Activated CD4-positive, alpha-beta T cell treated with anti-CD3 and anti-CD28 coated beads for 4 hours (primary cell): ENCODE data around the gene MAP3K20.
"Not testable (repeated sequence)": the region's sequence is repeated elsewhere in the genome, so short reads cannot be mapped to it uniquely, and the experiment has no call there.

Experiments used
- DNase-seq, 2 donors: peaks; one replicate each; pipeline ENCODE4 v3.0.0-alpha.2; 2020

Gene MAP3K20

GRCh38 chr2:173239644-173240043 lies 164.0 kb downstream of the MAP3K20 start:
- no peak for DNase-seq

DNA sequence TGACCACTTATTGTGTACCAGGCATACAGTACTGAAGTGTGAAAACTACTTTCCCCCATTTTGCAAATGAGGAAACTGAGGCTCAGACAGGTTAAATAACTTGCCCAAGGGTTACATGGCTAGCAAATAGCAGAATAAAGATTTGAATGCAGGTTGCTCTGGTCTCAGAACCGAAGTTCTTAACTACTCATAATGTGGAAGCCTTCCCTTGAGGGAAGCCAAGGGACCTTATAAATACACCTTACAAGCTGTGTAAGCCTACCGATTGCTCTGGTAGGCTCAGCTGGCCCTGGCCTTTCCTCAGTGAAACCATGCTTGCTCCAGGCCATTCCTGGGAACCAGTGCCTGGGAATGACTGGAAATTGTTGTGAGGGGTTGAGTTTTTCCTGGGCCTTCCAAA lies 164.4 kb downstream of the MAP3K20 start:
- no peak for DNase-seq

GRCh38 chr2:173241643-173242042 lies 166.0 kb downstream of the MAP3K20 start:
- DNase-seq: no peak

GRCh38 chr2:173247156-173247555 lies 171.5 kb downstream of the MAP3K20 start:
- no peak for DNase-seq

- DNase-seq: no peak
Observed at GRCh38 chr2:173248381-173248780, 172.7 kb downstream of the MAP3K20 start.

GRCh38 chr2:173249661-173250641 lies 174.3 kb downstream of the MAP3K20 start:
- no peak for DNase-seq

GRCh38 chr2:173251225-173251624 lies 175.6 kb downstream of the MAP3K20 start:
- DNase-seq: no peak

DNA sequence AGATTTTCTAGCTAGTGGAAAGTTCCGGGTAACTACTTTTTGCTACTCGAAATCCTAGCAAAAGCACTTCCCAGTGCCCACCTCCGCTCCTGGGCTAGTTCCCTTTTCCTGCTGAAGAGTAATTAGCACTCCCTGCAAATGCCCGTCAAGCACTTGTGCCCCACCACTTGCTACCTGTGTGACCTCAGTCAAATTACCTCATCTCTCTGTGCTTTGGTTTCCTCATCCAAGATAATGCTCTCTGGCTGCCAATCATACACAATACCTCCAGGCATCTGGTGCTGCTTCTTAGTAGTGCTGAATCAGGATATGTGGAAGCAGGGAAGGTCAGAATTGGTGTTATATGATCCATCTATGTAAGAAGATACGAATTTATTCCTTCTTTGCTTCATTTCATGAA lies 176.9 kb downstream of the MAP3K20 start:
- no peak for DNase-seq

GRCh38 chr2:173254659-173255058 lies 179.0 kb downstream of the MAP3K20 start:
- no peak for DNase-seq

GRCh38 chr2:173258701-173259100 lies 183.1 kb downstream of the MAP3K20 start:
- DNase-seq: no peak

DNA sequence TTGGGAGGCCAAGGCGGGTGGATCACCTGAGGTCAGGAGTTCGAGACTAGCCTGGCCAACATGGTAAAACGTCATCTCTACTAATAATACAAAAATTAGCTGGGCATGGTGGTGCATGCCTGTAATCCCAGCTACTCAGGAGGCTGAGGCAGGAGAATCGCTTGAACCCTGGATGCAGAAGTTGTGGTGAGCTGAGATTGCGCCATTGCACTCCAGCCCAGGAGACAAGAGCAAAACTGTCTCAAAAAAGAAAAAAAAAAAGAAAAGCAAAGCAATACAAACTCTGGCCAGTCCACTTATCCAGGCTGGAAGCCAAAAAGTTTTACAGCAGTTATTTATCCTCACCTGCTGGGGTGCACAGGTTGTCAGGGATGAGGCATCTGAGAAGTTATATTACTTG lies 186.7 kb downstream of the MAP3K20 start:
- DNase-seq: not testable (repeated sequence)

DNA sequence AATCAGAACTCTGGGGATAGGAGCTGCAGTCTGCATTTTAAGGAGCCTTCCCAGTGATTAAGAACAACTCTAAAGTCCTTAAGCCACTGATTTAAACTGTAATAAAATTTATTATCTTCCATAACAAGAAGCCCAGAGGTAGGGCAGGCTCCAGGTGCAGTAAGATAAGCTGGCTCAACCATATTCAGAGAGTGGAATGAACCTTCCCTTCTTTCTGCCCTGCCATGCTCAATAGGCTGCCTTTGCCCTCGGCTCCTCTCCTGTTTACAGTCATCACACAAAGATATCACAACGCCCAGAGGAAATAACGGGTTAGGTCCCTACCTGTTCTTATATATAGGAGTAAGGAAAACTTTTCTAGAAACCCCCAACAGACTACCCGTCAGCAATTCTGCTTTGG lies 188.5 kb downstream of the MAP3K20 start:
- no peak for DNase-seq

DNA sequence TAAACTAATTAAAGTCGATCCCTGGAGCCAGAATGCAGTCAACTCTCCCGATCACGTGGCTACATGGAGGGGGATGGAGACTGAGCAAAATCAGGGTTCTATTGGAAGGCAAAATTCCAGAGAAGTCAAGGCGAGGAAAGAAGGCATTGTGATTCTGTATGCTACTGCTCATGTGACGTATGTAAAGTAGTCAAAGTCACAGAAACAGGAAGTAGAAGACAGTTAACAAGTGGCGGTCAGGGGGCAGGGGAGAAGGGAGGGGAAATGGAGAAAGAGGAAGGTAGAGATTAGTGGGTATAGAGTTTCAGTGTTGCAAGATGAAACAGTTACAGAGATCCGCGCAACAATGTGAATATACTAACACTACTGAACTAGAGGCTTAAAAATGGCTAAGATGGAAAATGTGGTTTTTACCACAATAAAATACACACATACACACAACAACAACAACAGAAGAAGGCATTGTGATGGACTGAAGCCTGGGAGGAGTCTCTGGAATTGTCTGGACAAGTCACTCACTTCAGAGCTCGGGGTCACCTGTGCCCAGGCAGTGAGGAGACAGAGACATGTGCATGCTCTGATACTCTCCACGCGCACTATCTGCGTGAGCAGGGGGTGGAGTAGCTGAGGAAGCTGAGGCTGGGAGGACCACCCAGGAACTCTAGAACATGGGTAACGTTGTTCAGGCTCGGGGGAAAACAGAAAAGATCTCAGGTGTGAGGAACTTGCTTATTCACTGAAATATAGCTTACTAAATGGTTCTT lies 189.1 kb downstream of the MAP3K20 start:
- DNase-seq: no peak

- DNase-seq: no peak
Observed at GRCh38 chr2:173271135-173271534, 195.5 kb downstream of the MAP3K20 start.

DNA sequence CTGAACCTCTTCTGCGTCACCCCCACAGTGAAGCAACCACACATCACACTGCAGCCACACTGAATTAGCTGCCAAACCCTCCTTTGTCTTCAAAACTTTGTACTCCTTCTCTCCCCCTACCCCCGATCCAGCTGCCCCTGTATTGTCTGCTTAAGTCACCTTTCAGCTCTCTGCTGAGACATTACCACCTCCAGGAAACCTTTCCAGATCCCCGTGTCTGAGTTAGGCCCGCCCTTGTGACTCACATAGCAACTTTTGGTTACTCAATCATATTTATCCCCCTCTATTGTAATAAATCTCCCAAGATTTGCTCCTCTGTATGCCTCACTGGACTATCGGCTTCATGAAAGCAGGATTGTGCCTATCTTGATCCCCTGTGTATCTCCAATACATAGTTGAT lies 196.2 kb downstream of the MAP3K20 start:
- DNase-seq: no peak

- no peak for DNase-seq
Observed at GRCh38 chr2:173272849-173273248, 197.2 kb downstream of the MAP3K20 start.

GRCh38 chr2:173278794-173279526 lies 203.3 kb downstream of the MAP3K20 start:
- DNase-seq: no peak

- DNase-seq: no peak
Observed at GRCh38 chr2:173279527-173279868, 203.9 kb downstream of the MAP3K20 start.

DNA sequence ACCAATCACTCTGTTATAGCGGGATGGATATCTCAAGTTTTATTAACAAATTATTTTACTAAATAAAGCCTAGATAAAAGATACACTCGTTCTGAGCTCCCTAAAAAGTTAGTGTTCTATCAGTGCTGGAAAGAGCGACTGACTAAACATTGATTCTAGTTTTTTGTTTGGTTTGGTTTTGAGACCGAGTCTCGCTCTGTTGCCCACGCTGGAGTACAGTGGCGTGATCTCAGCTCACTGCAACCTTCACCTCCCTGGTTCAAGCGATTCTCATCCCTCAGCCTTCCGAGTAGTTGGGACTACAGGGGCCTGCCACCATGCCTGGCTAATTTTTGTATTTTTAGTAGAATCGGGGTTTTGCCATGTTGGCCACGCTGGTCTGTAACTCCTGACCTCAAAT lies 205.2 kb downstream of the MAP3K20 start:
- no peak for DNase-seq

- DNase-seq: not testable (repeated sequence)
Observed at GRCh38 chr2:173281898-173282297, 206.3 kb downstream of the MAP3K20 start.

- DNase-seq: no peak
Observed at GRCh38 chr2:173282795-173283545, 207.3 kb downstream of the MAP3K20 start.

DNA sequence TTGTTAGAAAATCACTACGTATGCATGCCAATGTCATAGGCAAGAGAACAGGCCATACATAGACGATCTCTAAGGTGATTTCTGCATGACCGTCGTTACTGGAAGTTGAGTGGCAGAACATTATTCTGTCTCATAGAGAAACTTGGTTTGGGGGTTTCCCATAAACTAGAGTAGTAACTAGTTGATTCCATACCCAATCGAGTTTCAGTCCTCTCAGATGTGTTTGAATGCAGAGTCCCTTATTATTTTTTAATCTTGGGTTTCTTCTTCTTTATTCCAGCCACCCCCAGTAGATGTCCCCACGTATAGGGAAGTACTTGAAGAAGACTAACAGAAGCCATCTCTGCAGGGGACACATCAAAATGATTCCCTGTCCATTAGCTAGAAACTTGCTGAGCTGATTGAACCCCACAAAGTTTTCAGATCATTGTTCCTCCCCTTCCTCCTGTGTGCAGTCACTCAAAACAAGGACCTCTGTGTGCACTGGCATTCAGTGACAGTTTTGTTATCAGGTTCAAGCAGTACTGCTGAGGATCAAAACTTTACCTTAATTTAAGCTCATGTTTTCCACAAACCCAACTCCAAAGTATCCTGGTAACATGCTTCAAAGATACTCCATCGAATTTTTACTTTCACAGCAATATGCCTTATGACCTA lies 210.6 kb downstream of the MAP3K20 start:
- no peak for DNase-seq
